Osteocyte (in vitro differentiated cells): ENCODE results near the gene PTPRC. TPM values are rescaled to one million over a fixed set of nuclear protein-coding genes. Genes with fewer than 3 reads are reported as not detected.

ENCODE experiments used
- DNase-seq: peaks from one replicate; pipeline ENCODE4 v3.0.0; 2021; ENCODE audit warnings: mixed read lengths; ENCODE audit not compliant: unreplicated experiment; ENCODE audit errors: extremely low spot score
- H3K27ac Mint-ChIP-seq: one replicate; pipeline ENCODE4 v1.8.0; 2021; ENCODE audit warnings: mild to moderate bottlenecking, mixed read lengths; ENCODE audit not compliant: unreplicated experiment
- H3K27me3 Mint-ChIP-seq: one replicate; pipeline ENCODE4 v1.8.0; 2021; ENCODE audit warnings: mixed read lengths; ENCODE audit not compliant: unreplicated experiment
- H3K36me3 Mint-ChIP-seq: one replicate; pipeline ENCODE4 v1.8.0; 2021; ENCODE audit warnings: mixed read lengths; ENCODE audit not compliant: unreplicated experiment
- H3K4me1 Mint-ChIP-seq: one replicate; pipeline ENCODE4 v1.8.0; 2021; ENCODE audit warnings: mixed read lengths; ENCODE audit not compliant: unreplicated experiment
- H3K4me3 Mint-ChIP-seq: one replicate; pipeline ENCODE4 v1.8.0; 2021; ENCODE audit warnings: mild to moderate bottlenecking, moderate library complexity, mixed read lengths; ENCODE audit not compliant: unreplicated experiment
- H3K9me3 Mint-ChIP-seq: one replicate; pipeline ENCODE4 v1.8.0; 2021; ENCODE audit warnings: mixed read lengths; ENCODE audit not compliant: unreplicated experiment
- CTCF ChIP-seq: fragments of 200-600 bp; sonication (generic); IDR thresholded peaks from 2 replicates; pipeline ENCODE4 v1.5.0; 2021; ENCODE audit warnings: antibody characterized with exemption, mild to moderate bottlenecking, moderate library complexity
- total RNA-seq: library from RNA; stranded (reverse); gene quantifications from 2 replicates; pipeline ENCODE4 v1.2.1, GENCODE V29; 2021

The PTPRC gene
- total RNA-seq, 1 donor from 2014 or later, result not detected

GRCh38 chr1:198764748-198765147, 125.9 kb downstream of the PTPRC start:
- H3K4me3 Mint-ChIP-seq, result no peak overlapping the region
- no peak overlapping the region for H3K27ac Mint-ChIP-seq
- H3K36me3 Mint-ChIP-seq, result no peaks in the 10 kb centered on the region
- H3K9me3 Mint-ChIP-seq, result no peaks in the 10 kb centered on the region
- no peak for DNase-seq
- no peak for TF ChIP-seq CTCF
- no peaks in the 10 kb centered on the region for H3K27me3 Mint-ChIP-seq
- peaks cover 13% of the 10 kb centered on the region for H3K4me1 Mint-ChIP-seq

- peaks cover 13% of the 10 kb centered on the region for H3K4me1 Mint-ChIP-seq
- DNase-seq, result no peak
- H3K9me3 Mint-ChIP-seq, result no peaks in the 10 kb centered on the region
- no peak overlapping the region for H3K27ac Mint-ChIP-seq
- H3K4me3 Mint-ChIP-seq, result no peak overlapping the region
- no peaks in the 10 kb centered on the region for H3K36me3 Mint-ChIP-seq
- H3K27me3 Mint-ChIP-seq, result no peaks in the 10 kb centered on the region
- TF ChIP-seq CTCF, result no peak
Measured at GRCh38 chr1:198765416-198765815, 126.6 kb downstream of the PTPRC start.

GRCh38 chr1:198771563-198772153, 132.8 kb downstream of the PTPRC start:
- peaks cover 2% of the 10 kb centered on the region for H3K36me3 Mint-ChIP-seq
- no peak for DNase-seq
- H3K27ac Mint-ChIP-seq, result no peak overlapping the region
- no peak overlapping the region for H3K4me3 Mint-ChIP-seq
- peaks cover 23% of the 10 kb centered on the region for H3K4me1 Mint-ChIP-seq
- peak; percentile 76 for TF ChIP-seq CTCF
- no peaks in the 10 kb centered on the region for H3K27me3 Mint-ChIP-seq
- H3K9me3 Mint-ChIP-seq, result peaks cover 4% of the 10 kb centered on the region

GRCh38 chr1:198772626-198773025, 133.8 kb downstream of the PTPRC start:
- H3K4me1 Mint-ChIP-seq, result peaks cover 28% of the 10 kb centered on the region
- H3K36me3 Mint-ChIP-seq, result peaks cover 2% of the 10 kb centered on the region
- H3K4me3 Mint-ChIP-seq, result no peak overlapping the region
- H3K9me3 Mint-ChIP-seq, result peaks cover 4% of the 10 kb centered on the region
- no peak for DNase-seq
- no peaks in the 10 kb centered on the region for H3K27me3 Mint-ChIP-seq
- no peak overlapping the region for H3K27ac Mint-ChIP-seq
- no peak for TF ChIP-seq CTCF

- Mint-ChIP-seq H3K36me3 (peaks cover 2% of the 10 kb centered on the region), H3K27ac (peak overlapping the region; percentile 12), H3K4me3 (no peak overlapping the region), H3K4me1 (peaks cover 28% of the 10 kb centered on the region), H3K9me3 (peaks cover 4% of the 10 kb centered on the region), H3K27me3 (no peaks in the 10 kb centered on the region)
- no peak for TF ChIP-seq CTCF
- no peak for DNase-seq
Measured at GRCh38 chr1:198773030-198773429, 134.2 kb downstream of the PTPRC start.
